ENCODE measurements around the gene TECPR1.

- TF ChIP-seq CTCF (IDR thresholded peaks at IDR 0.05) (no peak), POLR2A (IDR thresholded peaks at IDR 0.05) (no peak)
Observed at GRCh38 chr7:98203261-98203963, 48.6 kb downstream of the TECPR1 start.
